ENCODE measurements around the gene CCDC88A. TPM values are rescaled to one million over a fixed set of nuclear protein-coding genes. Genes with fewer than 3 reads are reported as not detected.

The CCDC88A gene
- polyA plus RNA-seq, 1 of the 3 experiments (the other 2 are of a cell fraction), result 7.0 TPM

GRCh38 chr2:55364189-55365055 lies 55.2 kb downstream of the CCDC88A start:
- H3K9ac ChIP-seq, result no peak overlapping the region
- no peak overlapping the region for H3K4me3 ChIP-seq (ENCODE audit: low read depth in 2 of 2, low read length in 1 of 2)
- H4K20me1 ChIP-seq (ENCODE audit: insufficient read depth), result no peaks in the 10 kb centered on the region
- H3K9me2 ChIP-seq, result no peaks in the 10 kb centered on the region
- peaks cover 16% of the 10 kb centered on the region for H3F3A ChIP-seq (replicated peaks; ENCODE audit: insufficient read depth)
- H3K36me3 ChIP-seq (replicated peaks in 1 of 2; ENCODE audit: control insufficient read depth in 1 of 2, insufficient read depth in 2 of 2, low read length in 1 of 2), result peaks cover 7 to 18% of the 10 kb centered on the region in 2 experiments
- WGBS (ENCODE audit: low lambda C conversion rate), result 59% methylated on average over 3 of the region's 3 CpGs
- CTCF ChIA-PET, result interaction anchor here (1.3 kb wide), 1 partner anchor 67 kb away, joined by 3 read pairs; no protein-coding TSS in a partner anchor
- H3K79me2 ChIP-seq (ENCODE audit: insufficient read depth), result no peaks in the 10 kb centered on the region; the same call in 1 of the 2 replicates
- POLR2A ChIA-PET, result no interaction called here
- TF ChIP-seq TCF12 (IDR thresholded peaks at IDR 0.05), result peak; percentile 13; the same call in 1 of the 2 replicates
- peak; percentile 34; the same call in 1 of the 2 replicates for TF ChIP-seq POLR2AphosphoS5 (IDR thresholded peaks at IDR 0.05; ENCODE audit: low read depth, low read length)
- TF ChIP-seq RCOR1 (IDR thresholded peaks at IDR 0.05; ENCODE audit: low read length), result no peak
- TF ChIP-seq FOSL2 (IDR thresholded peaks at IDR 0.05; ENCODE audit: borderline replicate concordance, low read depth), result peak; percentile 85; the same call in 1 of the 2 replicates
- peak; percentile 42 for TF ChIP-seq JUND (IDR thresholded peaks at IDR 0.05)
- TF ChIP-seq NFIC (IDR thresholded peaks at IDR 0.05; ENCODE audit: borderline replicate concordance), result peak; percentile 97
- no peak for TF ChIP-seq USF2 (IDR thresholded peaks at IDR 0.05; ENCODE audit: borderline replicate concordance, low read depth, low read length)
- peak in 1 of 2 experiments; percentile 18; a peak in 1 of 4 replicates for TF ChIP-seq EP300 (IDR thresholded peaks at IDR 0.05; ENCODE audit: borderline replicate concordance in 1 of 2, low read depth in 1 of 2, low read length in 1 of 2)
- no peaks in the 10 kb centered on the region for H3K27me3 ChIP-seq (ENCODE audit: insufficient read depth)
- no peak overlapping the region for H2AFZ ChIP-seq (ENCODE audit: low read depth)
- peaks cover 0 to 5% of the 10 kb centered on the region in 2 experiments; a peak in 2 of 4 replicates for H3K4me1 ChIP-seq (ENCODE audit: control insufficient read depth in 1 of 2, insufficient read depth in 2 of 2, low read depth in 1 of 2, low read length in 1 of 2)
- peak overlapping the region in 1 of 2 experiments; percentile 63; a peak in 3 of 4 replicates for H3K27ac ChIP-seq (ENCODE audit: low read depth in 2 of 2, low read length in 1 of 2)
- DNase-seq, result no peak
- no peaks in the 10 kb centered on the region for H3K9me3 ChIP-seq
- H3K4me2 ChIP-seq, result no peak overlapping the region; the same call in 1 of the 2 replicates

- TF ChIP-seq FOXJ3 (CRISPR knock-in tag; IDR thresholded peaks at IDR 0.05) (no peak), FOXM1 (IDR thresholded peaks at IDR 0.05; ENCODE audit: low read depth) (no peak), JUND (IDR thresholded peaks at IDR 0.05) (no peak)
- no peak overlapping the region for H2AFZ ChIP-seq (ENCODE audit: low read depth)
- H3K9me2 ChIP-seq, result no peaks in the 10 kb centered on the region
- no peak overlapping the region for H3K4me2 ChIP-seq
- peaks cover 16% of the 10 kb centered on the region for H3F3A ChIP-seq (replicated peaks; ENCODE audit: insufficient read depth)
- CTCF ChIA-PET, result interaction anchor here (1.2 to 1.3 kb wide), 2 partner anchors 55 to 68 kb away, joined by 3 read pairs; no protein-coding TSS in a partner anchor
- peaks cover 0 to 7% of the 10 kb centered on the region in 2 experiments; a peak in 2 of 4 replicates for H3K4me1 ChIP-seq (ENCODE audit: control insufficient read depth in 1 of 2, insufficient read depth in 2 of 2, low read depth in 1 of 2, low read length in 1 of 2)
- H3K9ac ChIP-seq, result no peak overlapping the region
- no peaks in the 10 kb centered on the region for H4K20me1 ChIP-seq (ENCODE audit: insufficient read depth)
- POLR2A ChIA-PET, result no interaction called here
- peak overlapping the region in 1 of 2 experiments; percentile 63; a peak in 3 of 4 replicates for H3K27ac ChIP-seq (ENCODE audit: low read depth in 2 of 2, low read length in 1 of 2)
- H3K27me3 ChIP-seq (ENCODE audit: insufficient read depth), result no peaks in the 10 kb centered on the region
- DNase-seq, result no peak
- H3K4me3 ChIP-seq (ENCODE audit: low read depth in 2 of 2, low read length in 1 of 2), result no peak overlapping the region
- no peaks in the 10 kb centered on the region; the same call in 1 of the 2 replicates for H3K79me2 ChIP-seq (ENCODE audit: insufficient read depth)
- H3K36me3 ChIP-seq (replicated peaks in 1 of 2; ENCODE audit: control insufficient read depth in 1 of 2, insufficient read depth in 2 of 2, low read length in 1 of 2), result peaks cover 13 to 21% of the 10 kb centered on the region in 2 experiments
- 95% methylated on average over 3 of the region's 3 CpGs for WGBS (ENCODE audit: low lambda C conversion rate)
- no peaks in the 10 kb centered on the region for H3K9me3 ChIP-seq
These were observed 56.0 kb downstream of the CCDC88A start for GRCh38 chr2:55363636-55364035.
